Adrenal gland (tissue), 12 donors: Measurements from ENCODE around the gene RNF31. TPM values are rescaled to one million over a fixed set of nuclear protein-coding genes. Genes with fewer than 3 reads are reported as not detected.

ENCODE experiments used
- DNase-seq, 7 donors: peaks; one replicate each; pipeline ENCODE4 v3.0.0-alpha.2; 2019 to 2020
- H3K27ac ChIP-seq, 5 donors: fragments of 200-600 bp; sonication (generic) in 4 of 5; 1 replicate in 3 of 5; 2 replicates in 2 of 5; pipeline versions ENCODE4 v1.5.1 to v1.8.0; 2016 to 2020; ENCODE audit warnings: mild to moderate bottlenecking in 1 of 5
- H3K27me3 ChIP-seq: fragments of 200-600 bp; 2 replicates; pipeline ENCODE4 v1.8.0; 2021
- H3K36me3 ChIP-seq, 2 donors: fragments of 200-600 bp; replicated peaks in 1 of 2; 1 replicate in 1 of 2; 2 replicates in 1 of 2; pipeline versions ENCODE4 v1.5.1 to v1.8.0; 2018 to 2022
- H3K4me1 ChIP-seq, 2 donors: fragments of 200-600 bp; replicated peaks in 1 of 2; 1 replicate in 1 of 2; 2 replicates in 1 of 2; pipeline versions ENCODE4 v1.5.1 to v1.8.0; 2018 to 2021
- H3K4me3 ChIP-seq, 4 donors: fragments of 200-600 bp; sonication (generic) in 3 of 4; one replicate each; pipeline ENCODE4 v1.5.1; 2016 to 2018
- H3K9me3 ChIP-seq, 3 donors: fragments of 200-600 bp; sonication (generic) in 1 of 3; replicated peaks in 1 of 3; 1 replicate in 2 of 3; 2 replicates in 1 of 3; pipeline versions ENCODE4 v1.5.1 to v1.8.0; 2016 to 2021
- POLR2A ChIP-seq, 2 donors: fragments of 450-650 bp; IDR thresholded peaks; one replicate each; pipeline ENCODE4 v1.6.1; 2017; ENCODE audit warnings: antibody characterized with exemption in 2 of 2, mild to moderate bottlenecking in 2 of 2, moderate library complexity in 1 of 2
- WGBS, 4 donors: extraction: QIAGEN DNeasy Blood & Tissue Kit in 2 of 4; methylation state at CpG; one replicate each; pipeline versions ENCODE4 v1.1.5 to v1.1.7; 2013 to 2017; 5-methylcytosine and 5-hydroxymethylcytosine counted together
- intact Hi-C, 2 donors: fragments of 100-400 bp; cut with DNase I; formaldehyde crosslinking; loops; one replicate each; pipeline versions ENCODE4 v1.14.1 to v1.15.0; 2022 to 2023
- polyA plus RNA-seq, 3 donors: library from polyadenylated mRNA; stranded (reverse); fragments of 200-250 nt in 2 of 3; fragments of 350-450 nt in 1 of 3; fragmentation: Illumina TruSeq in 1 of 3; extraction: RNeasy Lipid Tissue Mini Kit (QIAGEN cat#74804) in 1 of 3; gene quantifications; one replicate each; pipeline ENCODE4 v1.2.3, GENCODE V29; 2013 to 2014
- total RNA-seq, 9 donors: library from RNA; depleted of rRNA in 4 of 9; stranded (reverse); fragments of >200 nt in 4 of 9; fragments of 120-200 nt in 1 of 9; fragmentation: NEBNext Ultra II Directional in 1 of 9; extraction: Animal tissue kit (Norgen Biotek cat#: 25700) in 1 of 9; gene quantifications; one replicate each; pipeline versions ENCODE4 v1.1.0 to v1.2.4, GENCODE V29; 2013 to 2023
- TF ChIP-seq, protein P1 (sequence below), 6 experiments: fragments of 450-650 bp in 4 of 6; fragments of 200-600 bp in 2 of 6; sonication (generic) in 1 of 6; IDR thresholded peaks; 1 replicate in 5 of 6; 2 replicates in 1 of 6; pipeline versions ENCODE4 v1.5.1 to v1.8.0; 2016 to 2021; ENCODE audit warnings: antibody characterized with exemption in 6 of 6, mild to moderate bottlenecking in 2 of 6, moderate library complexity in 1 of 6
- donor health status: healthy with polysubstance abuse.
- donor health status: Bipolar disorder and iron deficiency.
- donor health status: DM: yes; HTN: yes; CAD: no.
- donor health status: DM: no; HTN: no; CAD: no.
- donor health status: DM: no; HTN: no; CAD: no.
- donor health status: DM: yes; HTN: yes; CAD: no.

The RNF31 gene
- total and polyA plus RNA-seq, 12 donors = 32.8 to 351 (median 65.7) TPM

DNA sequence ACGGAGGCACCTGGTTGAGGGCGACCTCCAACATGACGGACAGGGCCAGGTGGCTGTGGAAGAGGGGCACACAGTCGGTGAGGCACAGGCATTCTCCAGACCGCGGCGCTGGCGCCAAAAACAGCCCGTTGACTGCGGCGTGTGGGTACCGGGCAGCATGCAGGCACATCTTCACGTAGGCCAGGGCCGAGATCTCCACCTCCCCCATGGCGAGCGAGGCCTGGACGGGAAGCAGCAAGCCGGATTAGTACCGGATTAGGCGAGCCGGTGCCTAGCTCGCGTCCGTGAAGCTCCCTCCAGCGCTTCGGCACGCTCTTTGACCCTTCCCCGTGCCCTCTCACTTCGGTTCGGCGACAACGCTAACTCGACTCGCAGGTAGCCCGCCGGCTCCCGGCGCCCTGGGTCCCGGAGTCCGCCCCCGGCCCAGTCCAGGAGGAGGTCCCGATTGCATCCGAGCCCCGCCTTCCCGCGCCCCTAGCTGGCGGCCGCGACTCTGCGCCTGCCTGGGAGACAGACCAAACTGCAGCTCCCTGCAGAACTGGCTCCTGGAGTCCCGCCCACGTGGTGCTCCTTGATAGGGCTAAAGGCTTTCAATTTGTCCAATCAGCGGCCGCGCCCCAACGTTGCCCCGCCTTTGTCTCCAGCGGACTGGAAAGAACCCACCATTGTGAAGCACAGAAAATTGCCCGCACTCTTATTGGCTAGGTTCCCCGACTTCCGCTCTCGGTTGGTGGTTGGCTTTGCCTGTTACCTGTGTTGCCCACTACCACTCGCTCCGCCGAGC, 6.0 kb upstream of the RNF31 start, which contains the start of gene EMC9:
Gene EMC9, minus strand, starts transcription at position 495 of the 784 bp plus-strand sequence. Its CDS starts 287 bp downstream, at position 208.
- Histone ChIP-seq H3K4me1 (peaks cover 39 to 68% of the 10 kb centered on the region in 2 donors), H3K27me3 (no peaks in the 10 kb centered on the region), H3K9me3 (no peaks in the 10 kb centered on the region), H3K4me3 (peak within 1 kb of the TSS; percentile 20 to 89 (median 64)), H3K36me3 (peaks cover 0 to 48% of the 10 kb centered on the region in 2 donors), H3K27ac (peak within 1 kb of the TSS; percentile 78 to 95 (median 81))
- DNase-seq = peak; percentile 100
- 0 to 1% (median 0%) methylated on average over 12 to 65 of the region's 65 CpGs for WGBS, 4 donors
- intact Hi-C loops = no loop called here
- TF ChIP-seq, protein P1, sequence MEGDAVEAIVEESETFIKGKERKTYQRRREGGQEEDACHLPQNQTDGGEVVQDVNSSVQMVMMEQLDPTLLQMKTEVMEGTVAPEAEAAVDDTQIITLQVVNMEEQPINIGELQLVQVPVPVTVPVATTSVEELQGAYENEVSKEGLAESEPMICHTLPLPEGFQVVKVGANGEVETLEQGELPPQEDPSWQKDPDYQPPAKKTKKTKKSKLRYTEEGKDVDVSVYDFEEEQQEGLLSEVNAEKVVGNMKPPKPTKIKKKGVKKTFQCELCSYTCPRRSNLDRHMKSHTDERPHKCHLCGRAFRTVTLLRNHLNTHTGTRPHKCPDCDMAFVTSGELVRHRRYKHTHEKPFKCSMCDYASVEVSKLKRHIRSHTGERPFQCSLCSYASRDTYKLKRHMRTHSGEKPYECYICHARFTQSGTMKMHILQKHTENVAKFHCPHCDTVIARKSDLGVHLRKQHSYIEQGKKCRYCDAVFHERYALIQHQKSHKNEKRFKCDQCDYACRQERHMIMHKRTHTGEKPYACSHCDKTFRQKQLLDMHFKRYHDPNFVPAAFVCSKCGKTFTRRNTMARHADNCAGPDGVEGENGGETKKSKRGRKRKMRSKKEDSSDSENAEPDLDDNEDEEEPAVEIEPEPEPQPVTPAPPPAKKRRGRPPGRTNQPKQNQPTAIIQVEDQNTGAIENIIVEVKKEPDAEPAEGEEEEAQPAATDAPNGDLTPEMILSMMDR (IDR thresholded peaks at IDR 0.05) = peak; percentile 39 to 78 (median 69)
- TF ChIP-seq POLR2A (IDR thresholded peaks at IDR 0.05) = peak; percentile 71 to 94

DNA sequence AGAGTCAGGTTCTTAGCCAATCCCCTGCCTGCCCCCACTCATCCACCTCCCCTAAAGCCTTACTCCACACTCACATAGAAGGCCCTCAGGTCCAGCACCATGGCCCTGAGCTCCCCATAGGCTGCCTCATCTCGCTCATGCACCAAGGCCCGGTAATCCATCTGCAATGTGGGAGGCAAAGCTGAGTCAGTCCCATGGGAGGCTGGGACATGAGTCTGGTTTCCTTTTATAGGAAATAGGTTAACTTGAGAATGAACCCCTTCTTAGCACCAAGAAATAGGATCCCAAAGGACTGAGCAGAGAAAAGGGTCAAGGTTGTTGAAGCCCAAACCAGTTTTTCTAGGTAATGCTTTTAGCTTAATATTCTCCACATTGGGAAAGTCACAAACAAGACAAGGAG, 3.8 kb upstream of the RNF31 start:
- intact Hi-C loops = no loop called here
- no peak for DNase-seq
- Histone ChIP-seq H3K9me3 (no peaks in the 10 kb centered on the region), H3K27me3 (no peaks in the 10 kb centered on the region), H3K27ac (peak overlapping the region in 1 of 5 donors; percentile 27), H3K4me1 (peaks cover 37 to 52% of the 10 kb centered on the region in 2 donors), H3K4me3 (no peak overlapping the region), H3K36me3 (peaks cover 0 to 37% of the 10 kb centered on the region in 2 donors)
- TF ChIP-seq, protein P1 (IDR thresholded peaks at IDR 0.05) = no peak
- no peak for TF ChIP-seq POLR2A (IDR thresholded peaks at IDR 0.05)
- WGBS, 4 donors = 40 to 65% (median 64%) methylated on average over 1 to 2 of the region's 2 CpGs

DNA sequence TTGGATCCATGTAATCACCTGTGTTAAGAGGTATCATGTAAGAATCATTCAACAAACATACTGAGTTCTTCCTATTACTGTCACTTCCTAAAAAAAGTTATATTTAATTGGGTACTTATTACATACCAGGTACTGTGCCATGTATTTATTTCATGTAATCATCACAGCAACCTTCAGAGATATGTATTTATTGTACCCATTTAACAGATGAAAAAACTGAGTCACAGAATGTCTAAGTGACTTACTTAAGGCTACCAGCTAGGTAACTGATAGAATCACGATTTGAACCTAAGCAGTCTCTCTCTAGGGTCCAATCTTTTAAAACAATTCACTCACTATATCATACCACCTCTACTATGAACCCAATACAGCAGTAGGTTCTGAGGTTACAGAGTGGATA, 2.8 kb upstream of the RNF31 start:
- DNase-seq = no peak
- intact Hi-C loops = no loop called here
- Histone ChIP-seq H3K4me3 (no peak overlapping the region), H3K27ac (peak overlapping the region in 2 of 5 donors; percentile 2 to 92), H3K9me3 (no peaks in the 10 kb centered on the region), H3K4me1 (peaks cover 34 to 50% of the 10 kb centered on the region in 2 donors), H3K36me3 (peaks cover 0 to 37% of the 10 kb centered on the region in 2 donors), H3K27me3 (no peaks in the 10 kb centered on the region)
- no peak for TF ChIP-seq POLR2A (IDR thresholded peaks at IDR 0.05)
- TF ChIP-seq, protein P1 (IDR thresholded peaks at IDR 0.05) = no peak
- WGBS, 4 donors = 82 to 91% (median 88%) methylated on average over 1 of the region's 1 CpG

GRCh38 chr14:24145219-24145618, 2.1 kb upstream of the RNF31 start:
- WGBS, 4 donors = 43 to 90% (median 83%) methylated on average over 1 to 2 of the region's 2 CpGs
- intact Hi-C loops = no loop called here
- H3K27me3 ChIP-seq = no peaks in the 10 kb centered on the region
- H3K9me3 ChIP-seq = no peaks in the 10 kb centered on the region
- no peak for TF ChIP-seq POLR2A (IDR thresholded peaks at IDR 0.05)
- TF ChIP-seq, protein P1 (IDR thresholded peaks at IDR 0.05) = no peak
- H3K36me3 ChIP-seq = peaks cover 0 to 42% of the 10 kb centered on the region in 2 donors
- no peak overlapping the region for H3K4me3 ChIP-seq
- H3K4me1 ChIP-seq = peaks cover 26 to 45% of the 10 kb centered on the region in 2 donors
- no peak for DNase-seq
- H3K27ac ChIP-seq = peak overlapping the region in 4 of 5 donors; percentile 82 to 92 (median 86)
